ENCODE measurements around the gene TNFAIP3.

GRCh38 chr6:137827977-137828810 lies 38.9 kb upstream of the TNFAIP3 start:
- no peak for TF ChIP-seq RARB (CRISPR knock-in tag; IDR thresholded peaks at IDR 0.05)
- TF ChIP-seq ISL1 (CRISPR knock-in tag; IDR thresholded peaks at IDR 0.05) = no peak
- TF ChIP-seq ESRRG (CRISPR knock-in tag; IDR thresholded peaks at IDR 0.05) = no peak
- TF ChIP-seq SNAI2 (CRISPR knock-in tag; IDR thresholded peaks at IDR 0.05) = no peak
- TF ChIP-seq PATZ1 (CRISPR knock-in tag; IDR thresholded peaks at IDR 0.05; ENCODE audit: borderline replicate concordance) = no peak
- no peak for TF ChIP-seq ZNF70 (CRISPR knock-in tag; IDR thresholded peaks at IDR 0.05)
- no peak for TF ChIP-seq ZNF8 (CRISPR knock-in tag; IDR thresholded peaks at IDR 0.05)
- TF ChIP-seq GLIS3 (CRISPR knock-in tag; IDR thresholded peaks at IDR 0.05) = no peak
- no peak for TF ChIP-seq CSDC2 (CRISPR knock-in tag; IDR thresholded peaks at IDR 0.05)
- no peak for TF ChIP-seq POU6F1 (CRISPR knock-in tag; IDR thresholded peaks at IDR 0.05; ENCODE audit: borderline replicate concordance, low read depth)
- TF ChIP-seq PPARA (CRISPR knock-in tag; IDR thresholded peaks at IDR 0.05; ENCODE audit: borderline replicate concordance) = no peak
- no peak for TF ChIP-seq TCF4 (CRISPR knock-in tag; IDR thresholded peaks at IDR 0.05; ENCODE audit: borderline replicate concordance)
- no peak for TF ChIP-seq ZFP3 (CRISPR knock-in tag; IDR thresholded peaks at IDR 0.05)
- TF ChIP-seq ZFP30 (CRISPR knock-in tag; IDR thresholded peaks at IDR 0.05) = no peak

Data from SK-N-SH treated with all-trans-retinoic acid at 6 μM for 48 hours (cell line).